GM23338 (cell line): ENCODE results near the gene GUCY2C. TPM values are rescaled to one million over a fixed set of nuclear protein-coding genes. Genes with fewer than 3 reads are reported as not detected.

ENCODE experiments used
- ATAC-seq: fragments of 200-7000 bp; cut with Tn5 transposase; 3 replicates; pipeline ENCODE4 v1.9.1; 2020
- DNase-seq: peaks from one replicate; pipeline ENCODE4 v3.0.0-alpha.2; 2015; ENCODE audit warnings: low spot score
- H2AFZ ChIP-seq: fragments of 200-600 bp; sonication (generic); 2 replicates; pipeline ENCODE4 v1.8.0; 2016; ENCODE audit warnings: antibody characterized with exemption, mild to moderate bottlenecking, moderate library complexity
- H3F3A ChIP-seq: fragments of 200-600 bp; sonication (generic); replicated peaks from 2 replicates; pipeline ENCODE4 v1.8.0; 2017; ENCODE audit warnings: antibody characterized with exemption, mixed run types, low read depth
- H3K27ac ChIP-seq: fragments of 200-600 bp; sonication (generic); 2 replicates; pipeline ENCODE4 v1.6.1; 2016; ENCODE audit warnings: low read depth
- H3K27me3 ChIP-seq: fragments of 200-600 bp; sonication (generic); 2 replicates; pipeline ENCODE4 v1.8.0; 2016; ENCODE audit warnings: mild to moderate bottlenecking, mixed run types, moderate library complexity; ENCODE audit not compliant: insufficient read depth
- H3K36me3 ChIP-seq: fragments of 200-600 bp; sonication (generic); 2 replicates; pipeline ENCODE4 v1.8.0; 2016; ENCODE audit warnings: mild to moderate bottlenecking; ENCODE audit not compliant: insufficient read depth
- H3K4me1 ChIP-seq: fragments of 200-600 bp; sonication (generic); 2 replicates; pipeline ENCODE4 v1.8.0; 2016; ENCODE audit warnings: mild to moderate bottlenecking, moderate library complexity; ENCODE audit not compliant: insufficient read depth
- H3K4me2 ChIP-seq: fragments of 200-600 bp; sonication (generic); 2 replicates; pipeline ENCODE4 v1.7.1; 2017; ENCODE audit warnings: mixed run types
- H3K4me3 ChIP-seq: fragments of 200-600 bp; sonication (generic); 2 replicates; pipeline ENCODE4 v1.6.1; 2016; ENCODE audit warnings: mixed run types
- H3K79me2 ChIP-seq: fragments of 200-600 bp; sonication (generic); replicated peaks from 2 replicates; pipeline ENCODE4 v1.8.0; 2017; ENCODE audit warnings: mild to moderate bottlenecking; ENCODE audit not compliant: insufficient read depth
- H3K9me2 ChIP-seq: fragments of 200-600 bp; sonication (generic); 2 replicates; pipeline ENCODE4 v1.8.0; 2017; ENCODE audit not compliant: insufficient read depth
- H4K20me1 ChIP-seq: fragments of 200-600 bp; sonication (generic); replicated peaks from 2 replicates; pipeline ENCODE4 v1.8.0; 2017; ENCODE audit warnings: mild to moderate bottlenecking; ENCODE audit not compliant: insufficient read depth
- H3K27ac Mint-ChIP-seq: 2 replicates; pipeline ENCODE4 v1.8.0; 2020; ENCODE audit warnings: inconsistent platforms, mild to moderate bottlenecking, moderate library complexity, mixed read lengths
- H3K27me3 Mint-ChIP-seq: 3 replicates; pipeline ENCODE4 v1.8.0; 2022; ENCODE audit warnings: low read depth, mild to moderate bottlenecking, moderate library complexity, mixed read lengths, inconsistent platforms; ENCODE audit not compliant: insufficient read depth, poor library complexity
- H3K36me3 Mint-ChIP-seq: 3 replicates; pipeline ENCODE4 v1.8.0; 2021; ENCODE audit warnings: low read depth, mild to moderate bottlenecking, inconsistent platforms, moderate library complexity, mixed read lengths
- H3K4me1 Mint-ChIP-seq: 3 replicates; pipeline ENCODE4 v1.8.0; 2020; ENCODE audit warnings: mild to moderate bottlenecking, inconsistent platforms, mixed read lengths
- H3K4me3 Mint-ChIP-seq: 3 replicates; pipeline ENCODE4 v1.8.0; 2021; ENCODE audit warnings: moderate library complexity, mild to moderate bottlenecking, inconsistent platforms, mixed read lengths
- H3K9me3 Mint-ChIP-seq: 3 replicates; pipeline ENCODE4 v1.8.0; 2020; ENCODE audit warnings: moderate library complexity, mild to moderate bottlenecking, inconsistent platforms, mixed read lengths
- CREB1 ChIP-seq: fragments of 250-450 bp; sonication (Bioruptor Pico); IDR thresholded peaks from 2 replicates; pipeline ENCODE4 v1.5.0; 2020; ENCODE audit warnings: low read depth, mild to moderate bottlenecking, moderate library complexity
- EZH2phosphoT487 ChIP-seq: fragments of 200-600 bp; sonication (generic); IDR thresholded peaks from one replicate; pipeline ENCODE4 v1.8.1; 2018; ENCODE audit warnings: antibody characterized with exemption; ENCODE audit not compliant: unreplicated experiment
- JUNB ChIP-seq: IDR thresholded peaks from one replicate; pipeline ENCODE4 v1.6.1; 2016; ENCODE audit warnings: antibody characterized with exemption; ENCODE audit not compliant: unreplicated experiment
- NANOG ChIP-seq: IDR thresholded peaks from 2 replicates; pipeline ENCODE4 v1.6.1; 2016; ENCODE audit warnings: antibody characterized with exemption, borderline replicate concordance
- POLR2AphosphoS5 ChIP-seq: IDR thresholded peaks from 2 replicates; pipeline ENCODE4 v1.6.1; 2016; ENCODE audit warnings: antibody characterized with exemption, low read depth
- STAT1 ChIP-seq: IDR thresholded peaks from one replicate; pipeline ENCODE4 v1.6.1; 2016; ENCODE audit warnings: antibody characterized with exemption; ENCODE audit not compliant: unreplicated experiment
- polyA plus RNA-seq: library from polyadenylated mRNA; unstranded; fragments of >200 nt; fragmentation: Nextera tagmentation; extraction: Ambion mirVana; gene quantifications from 2 replicates; pipeline ENCODE4 v1.2.1, GENCODE V29; 2016
- total RNA-seq: library from RNA; depleted of rRNA; stranded (reverse); fragments of >200 nt; shearing (Covaris generic); gene quantifications from 2 replicates; pipeline ENCODE4 v1.2.3, GENCODE V29; 2014
- TF ChIP-seq, protein P1 (sequence below): IDR thresholded peaks from 2 replicates; pipeline ENCODE4 v1.6.1; 2016; ENCODE audit warnings: antibody characterized with exemption
- TF ChIP-seq, protein P2 (sequence below): fragments of 250-450 bp; sonication (Bioruptor Pico); IDR thresholded peaks from 2 replicates; pipeline ENCODE4 v1.5.0; 2020; ENCODE audit warnings: mild to moderate bottlenecking, moderate library complexity
- TF ChIP-seq, protein P3 (sequence below): IDR thresholded peaks from one replicate; pipeline ENCODE4 v1.6.1; 2018; ENCODE audit warnings: antibody characterized with exemption; ENCODE audit not compliant: unreplicated experiment

Gene GUCY2C
- total and polyA plus RNA-seq, 2 experiments from 2014 or later = 2.1 to 3.1 TPM

DNA sequence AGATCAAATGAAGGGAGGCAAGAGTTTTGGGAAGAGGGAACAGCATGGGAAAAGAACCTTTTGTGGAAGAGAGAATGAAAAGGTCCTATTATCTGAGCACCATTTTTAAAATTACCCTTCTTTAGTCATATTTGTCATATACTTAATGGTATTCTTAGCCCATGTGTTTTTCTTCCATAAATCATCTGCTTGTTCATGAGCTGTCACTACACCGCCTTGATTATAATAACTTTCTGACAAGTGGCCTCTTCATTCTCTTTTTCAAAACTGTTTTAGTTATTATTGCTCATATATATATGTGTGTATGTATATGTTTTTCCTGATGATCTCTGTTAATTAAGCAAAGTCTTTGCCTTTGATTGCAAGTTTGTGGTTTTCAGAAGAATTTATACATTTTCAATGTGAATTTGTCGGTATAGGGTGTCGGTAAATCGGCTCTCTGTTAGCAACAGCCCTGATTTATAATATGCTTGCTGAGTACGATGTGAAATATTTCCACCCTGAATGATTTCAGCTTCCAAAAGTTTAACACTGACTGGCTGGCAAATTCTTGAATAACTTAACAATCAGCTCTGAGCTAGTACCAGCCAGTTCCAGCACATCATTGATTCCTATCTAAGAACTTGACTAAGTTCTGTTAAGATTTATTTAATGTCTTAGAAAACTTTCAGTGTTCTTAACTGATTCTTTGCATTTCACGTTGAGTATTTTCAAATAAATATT, 49.2 kb downstream of the GUCY2C start:
- Histone ChIP-seq H3K79me2 (no peaks in the 10 kb centered on the region), H3K4me3 (no peak overlapping the region), H2AFZ (no peak overlapping the region), H3K36me3 (no peaks in the 10 kb centered on the region), H3K4me1 (peaks cover 3% of the 10 kb centered on the region; the same call in 1 of the 2 replicates), H3K27ac (no peak overlapping the region), H3K9me2 (no peaks in the 10 kb centered on the region), H4K20me1 (no peaks in the 10 kb centered on the region), H3F3A (no peaks in the 10 kb centered on the region), H3K27me3 (no peaks in the 10 kb centered on the region), H3K4me2 (no peak overlapping the region)
- Mint-ChIP-seq H3K27me3 (no peaks in the 10 kb centered on the region), H3K4me1 (peaks cover 16% of the 10 kb centered on the region; the same call in 2 of the 3 replicates), H3K27ac (no peak overlapping the region), H3K36me3 (no peaks in the 10 kb centered on the region), H3K9me3 (no peaks in the 10 kb centered on the region), H3K4me3 (no peak overlapping the region)
- ATAC-seq = no peak
- TF ChIP-seq, protein P1, sequence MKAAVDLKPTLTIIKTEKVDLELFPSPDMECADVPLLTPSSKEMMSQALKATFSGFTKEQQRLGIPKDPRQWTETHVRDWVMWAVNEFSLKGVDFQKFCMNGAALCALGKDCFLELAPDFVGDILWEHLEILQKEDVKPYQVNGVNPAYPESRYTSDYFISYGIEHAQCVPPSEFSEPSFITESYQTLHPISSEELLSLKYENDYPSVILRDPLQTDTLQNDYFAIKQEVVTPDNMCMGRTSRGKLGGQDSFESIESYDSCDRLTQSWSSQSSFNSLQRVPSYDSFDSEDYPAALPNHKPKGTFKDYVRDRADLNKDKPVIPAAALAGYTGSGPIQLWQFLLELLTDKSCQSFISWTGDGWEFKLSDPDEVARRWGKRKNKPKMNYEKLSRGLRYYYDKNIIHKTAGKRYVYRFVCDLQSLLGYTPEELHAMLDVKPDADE = no peak
- no peak for DNase-seq

DNA sequence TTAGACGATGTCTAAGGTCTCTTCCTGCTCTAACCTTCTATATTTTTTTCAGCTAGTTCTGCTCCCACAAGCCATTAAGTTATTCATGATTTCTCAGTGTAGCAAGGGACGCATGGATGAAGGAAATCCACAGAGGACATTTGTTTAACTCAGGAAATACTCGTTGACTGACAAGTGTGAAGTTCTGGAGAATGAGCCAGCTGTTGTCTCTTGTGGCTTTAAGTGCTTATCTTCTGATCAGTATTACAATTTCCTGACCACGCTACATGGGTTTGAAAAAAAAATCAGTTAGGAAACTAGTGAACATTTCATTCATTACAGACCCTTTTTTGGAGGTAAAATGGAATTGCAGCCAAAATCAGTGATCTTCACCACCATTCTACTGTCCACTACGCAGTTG, 53.1 kb downstream of the GUCY2C start:
- H3K27me3 ChIP-seq = no peaks in the 10 kb centered on the region
- H3K4me1 ChIP-seq = peaks cover 7% of the 10 kb centered on the region; the same call in 1 of the 2 replicates
- no peak overlapping the region for H3K27ac Mint-ChIP-seq
- no peak overlapping the region for H3K4me3 ChIP-seq
- H3K27me3 Mint-ChIP-seq = no peaks in the 10 kb centered on the region
- H3K79me2 ChIP-seq = no peaks in the 10 kb centered on the region
- no peak overlapping the region for H2AFZ ChIP-seq
- ATAC-seq (no peak), DNase-seq (no peak)
- no peaks in the 10 kb centered on the region for H3K9me2 ChIP-seq
- peaks cover 3% of the 10 kb centered on the region; the same call in 2 of the 3 replicates for H3K4me1 Mint-ChIP-seq
- H3K4me2 ChIP-seq = no peak overlapping the region
- no peaks in the 10 kb centered on the region for H3K9me3 Mint-ChIP-seq
- no peaks in the 10 kb centered on the region for H3K36me3 ChIP-seq
- no peak overlapping the region for H3K4me3 Mint-ChIP-seq
- H3K27ac ChIP-seq = no peak overlapping the region
- H3K36me3 Mint-ChIP-seq = no peaks in the 10 kb centered on the region; the same call in 2 of the 3 replicates
- H4K20me1 ChIP-seq = no peaks in the 10 kb centered on the region
- H3F3A ChIP-seq = no peaks in the 10 kb centered on the region
- TF ChIP-seq POLR2AphosphoS5 (no peak), JUNB (no peak), STAT1 (no peak), CREB1 (no peak), EZH2phosphoT487 (no peak), NANOG (no peak)
- TF ChIP-seq, protein P2, sequence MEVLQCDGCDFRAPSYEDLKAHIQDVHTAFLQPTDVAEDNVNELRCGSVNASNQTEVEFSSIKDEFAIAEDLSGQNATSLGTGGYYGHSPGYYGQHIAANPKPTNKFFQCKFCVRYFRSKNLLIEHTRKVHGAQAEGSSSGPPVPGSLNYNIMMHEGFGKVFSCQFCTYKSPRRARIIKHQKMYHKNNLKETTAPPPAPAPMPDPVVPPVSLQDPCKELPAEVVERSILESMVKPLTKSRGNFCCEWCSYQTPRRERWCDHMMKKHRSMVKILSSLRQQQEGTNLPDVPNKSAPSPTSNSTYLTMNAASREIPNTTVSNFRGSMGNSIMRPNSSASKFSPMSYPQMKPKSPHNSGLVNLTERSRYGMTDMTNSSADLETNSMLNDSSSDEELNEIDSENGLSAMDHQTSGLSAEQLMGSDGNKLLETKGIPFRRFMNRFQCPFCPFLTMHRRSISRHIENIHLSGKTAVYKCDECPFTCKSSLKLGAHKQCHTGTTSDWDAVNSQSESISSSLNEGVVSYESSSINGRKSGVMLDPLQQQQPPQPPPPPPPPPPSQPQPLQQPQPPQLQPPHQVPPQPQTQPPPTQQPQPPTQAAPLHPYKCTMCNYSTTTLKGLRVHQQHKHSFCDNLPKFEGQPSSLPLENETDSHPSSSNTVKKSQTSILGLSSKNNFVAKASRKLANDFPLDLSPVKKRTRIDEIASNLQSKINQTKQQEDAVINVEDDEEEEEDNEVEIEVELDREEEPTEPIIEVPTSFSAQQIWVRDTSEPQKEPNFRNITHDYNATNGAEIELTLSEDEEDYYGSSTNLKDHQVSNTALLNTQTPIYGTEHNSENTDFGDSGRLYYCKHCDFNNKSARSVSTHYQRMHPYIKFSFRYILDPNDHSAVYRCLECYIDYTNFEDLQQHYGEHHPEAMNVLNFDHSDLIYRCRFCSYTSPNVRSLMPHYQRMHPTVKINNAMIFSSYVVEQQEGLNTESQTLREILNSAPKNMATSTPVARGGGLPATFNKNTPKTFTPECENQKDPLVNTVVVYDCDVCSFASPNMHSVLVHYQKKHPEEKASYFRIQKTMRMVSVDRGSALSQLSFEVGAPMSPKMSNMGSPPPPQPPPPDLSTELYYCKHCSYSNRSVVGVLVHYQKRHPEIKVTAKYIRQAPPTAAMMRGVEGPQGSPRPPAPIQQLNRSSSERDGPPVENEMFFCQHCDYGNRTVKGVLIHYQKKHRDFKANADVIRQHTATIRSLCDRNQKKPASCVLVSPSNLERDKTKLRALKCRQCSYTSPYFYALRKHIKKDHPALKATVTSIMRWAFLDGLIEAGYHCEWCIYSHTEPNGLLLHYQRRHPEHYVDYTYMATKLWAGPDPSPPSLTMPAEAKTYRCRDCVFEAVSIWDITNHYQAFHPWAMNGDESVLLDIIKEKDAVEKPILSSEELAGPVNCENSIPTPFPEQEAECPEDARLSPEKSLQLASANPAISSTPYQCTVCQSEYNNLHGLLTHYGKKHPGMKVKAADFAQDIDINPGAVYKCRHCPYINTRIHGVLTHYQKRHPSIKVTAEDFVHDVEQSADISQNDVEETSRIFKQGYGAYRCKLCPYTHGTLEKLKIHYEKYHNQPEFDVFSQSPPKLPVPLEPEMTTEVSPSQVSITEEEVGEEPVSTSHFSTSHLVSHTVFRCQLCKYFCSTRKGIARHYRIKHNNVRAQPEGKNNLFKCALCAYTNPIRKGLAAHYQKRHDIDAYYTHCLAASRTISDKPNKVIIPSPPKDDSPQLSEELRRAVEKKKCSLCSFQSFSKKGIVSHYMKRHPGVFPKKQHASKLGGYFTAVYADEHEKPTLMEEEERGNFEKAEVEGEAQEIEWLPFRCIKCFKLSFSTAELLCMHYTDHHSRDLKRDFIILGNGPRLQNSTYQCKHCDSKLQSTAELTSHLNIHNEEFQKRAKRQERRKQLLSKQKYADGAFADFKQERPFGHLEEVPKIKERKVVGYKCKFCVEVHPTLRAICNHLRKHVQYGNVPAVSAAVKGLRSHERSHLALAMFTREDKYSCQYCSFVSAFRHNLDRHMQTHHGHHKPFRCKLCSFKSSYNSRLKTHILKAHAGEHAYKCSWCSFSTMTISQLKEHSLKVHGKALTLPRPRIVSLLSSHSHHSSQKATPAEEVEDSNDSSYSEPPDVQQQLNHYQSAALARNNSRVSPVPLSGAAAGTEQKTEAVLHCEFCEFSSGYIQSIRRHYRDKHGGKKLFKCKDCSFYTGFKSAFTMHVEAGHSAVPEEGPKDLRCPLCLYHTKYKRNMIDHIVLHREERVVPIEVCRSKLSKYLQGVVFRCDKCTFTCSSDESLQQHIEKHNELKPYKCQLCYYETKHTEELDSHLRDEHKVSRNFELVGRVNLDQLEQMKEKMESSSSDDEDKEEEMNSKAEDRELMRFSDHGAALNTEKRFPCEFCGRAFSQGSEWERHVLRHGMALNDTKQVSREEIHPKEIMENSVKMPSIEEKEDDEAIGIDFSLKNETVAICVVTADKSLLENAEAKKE (CRISPR knock-in tag) = no peak
- TF ChIP-seq, protein P3, sequence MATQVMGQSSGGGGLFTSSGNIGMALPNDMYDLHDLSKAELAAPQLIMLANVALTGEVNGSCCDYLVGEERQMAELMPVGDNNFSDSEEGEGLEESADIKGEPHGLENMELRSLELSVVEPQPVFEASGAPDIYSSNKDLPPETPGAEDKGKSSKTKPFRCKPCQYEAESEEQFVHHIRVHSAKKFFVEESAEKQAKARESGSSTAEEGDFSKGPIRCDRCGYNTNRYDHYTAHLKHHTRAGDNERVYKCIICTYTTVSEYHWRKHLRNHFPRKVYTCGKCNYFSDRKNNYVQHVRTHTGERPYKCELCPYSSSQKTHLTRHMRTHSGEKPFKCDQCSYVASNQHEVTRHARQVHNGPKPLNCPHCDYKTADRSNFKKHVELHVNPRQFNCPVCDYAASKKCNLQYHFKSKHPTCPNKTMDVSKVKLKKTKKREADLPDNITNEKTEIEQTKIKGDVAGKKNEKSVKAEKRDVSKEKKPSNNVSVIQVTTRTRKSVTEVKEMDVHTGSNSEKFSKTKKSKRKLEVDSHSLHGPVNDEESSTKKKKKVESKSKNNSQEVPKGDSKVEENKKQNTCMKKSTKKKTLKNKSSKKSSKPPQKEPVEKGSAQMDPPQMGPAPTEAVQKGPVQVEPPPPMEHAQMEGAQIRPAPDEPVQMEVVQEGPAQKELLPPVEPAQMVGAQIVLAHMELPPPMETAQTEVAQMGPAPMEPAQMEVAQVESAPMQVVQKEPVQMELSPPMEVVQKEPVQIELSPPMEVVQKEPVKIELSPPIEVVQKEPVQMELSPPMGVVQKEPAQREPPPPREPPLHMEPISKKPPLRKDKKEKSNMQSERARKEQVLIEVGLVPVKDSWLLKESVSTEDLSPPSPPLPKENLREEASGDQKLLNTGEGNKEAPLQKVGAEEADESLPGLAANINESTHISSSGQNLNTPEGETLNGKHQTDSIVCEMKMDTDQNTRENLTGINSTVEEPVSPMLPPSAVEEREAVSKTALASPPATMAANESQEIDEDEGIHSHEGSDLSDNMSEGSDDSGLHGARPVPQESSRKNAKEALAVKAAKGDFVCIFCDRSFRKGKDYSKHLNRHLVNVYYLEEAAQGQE = no peak
- TF ChIP-seq, protein P1 = no peak
